ENCODE results near the gene CAMK4.
A peak's percentile ranks its signal among the peaks of the same experiment; 100 is the strongest.

Gene CAMK4

GRCh38 chr5:111447099-111447498 is 222.9 kb downstream of the CAMK4 start:
- TF ChIP-seq CTCF (IDR thresholded peaks at IDR 0.05; ENCODE audit: low read depth, low read length), result no peak
- DNase-seq (ENCODE audit: low read depth in 2 of 2), result no peak
- no peak overlapping the region for H3K4me3 ChIP-seq (replicated peaks in 1 of 2; ENCODE audit: low read depth in 2 of 2, low read length in 2 of 2)

- TF ChIP-seq CTCF (IDR thresholded peaks at IDR 0.05; ENCODE audit: low read depth, low read length), result no peak
- no peak for DNase-seq (ENCODE audit: low read depth in 2 of 2)
These were observed 223.6 kb downstream of the CAMK4 start for GRCh38 chr5:111447822-111448221.

GRCh38 chr5:111453295-111453694 is 229.1 kb downstream of the CAMK4 start:
- no peak for TF ChIP-seq CTCF (IDR thresholded peaks at IDR 0.05; ENCODE audit: low read depth, low read length)
- peak in 1 of 2 donors; percentile 37 for DNase-seq (ENCODE audit: low read depth in 2 of 2)
- H3K4me3 ChIP-seq (replicated peaks in 1 of 2; ENCODE audit: low read depth in 2 of 2, low read length in 2 of 2), result no peak overlapping the region

More at GRCh38 chr5:111447822-111448221, 223.6 kb downstream of the CAMK4 start:
- H3K4me3 ChIP-seq (replicated peaks in 1 of 2; ENCODE audit: low read depth in 2 of 2, low read length in 2 of 2), result no peak overlapping the region

- DNase-seq (ENCODE audit: low read depth in 2 of 2), result peak; percentile 11 to 49
- no peak overlapping the region for H3K4me3 ChIP-seq (replicated peaks in 1 of 2; ENCODE audit: low read depth in 2 of 2, low read length in 2 of 2)
- no peak for TF ChIP-seq CTCF (IDR thresholded peaks at IDR 0.05; ENCODE audit: low read depth, low read length)
These were observed 229.6 kb downstream of the CAMK4 start for GRCh38 chr5:111453747-111454146.

- H3K4me3 ChIP-seq (replicated peaks in 1 of 2; ENCODE audit: low read depth in 2 of 2, low read length in 2 of 2), result no peak overlapping the region
These were observed 230.0 kb downstream of the CAMK4 start for GRCh38 chr5:111454198-111454622.

GRCh38 chr5:111454776-111455175 is 230.6 kb downstream of the CAMK4 start:
- H3K4me3 ChIP-seq (replicated peaks in 1 of 2; ENCODE audit: low read depth in 2 of 2, low read length in 2 of 2), result no peak overlapping the region

More at GRCh38 chr5:111454198-111454622, 230.0 kb downstream of the CAMK4 start:
- DNase-seq (ENCODE audit: low read depth in 2 of 2), result peak; percentile 18 to 22
- TF ChIP-seq CTCF (IDR thresholded peaks at IDR 0.05; ENCODE audit: low read depth, low read length), result no peak

More at GRCh38 chr5:111454776-111455175, 230.6 kb downstream of the CAMK4 start:
- no peak for TF ChIP-seq CTCF (IDR thresholded peaks at IDR 0.05; ENCODE audit: low read depth, low read length)
- no peak for DNase-seq (ENCODE audit: low read depth in 2 of 2)
